Transverse colon (tissue), 4 donors: ENCODE data around the gene IL12RB1. TPM values are rescaled to one million over a fixed set of nuclear protein-coding genes. Genes with fewer than 3 reads are reported as not detected.

Experiments used
- DNase-seq: peaks from one replicate; pipeline ENCODE4 v3.0.0-alpha.2; 2019
- H3K27ac ChIP-seq, 4 donors: fragments of 200-600 bp; sonication (generic); 2 replicates each; pipeline ENCODE4 v1.5.1; 2016 to 2018; ENCODE audit warnings: inconsistent platforms in 4 of 4
- H3K27me3 ChIP-seq: fragments of 200-600 bp; sonication (generic); 2 replicates; pipeline ENCODE4 v1.5.1; 2017; ENCODE audit warnings: inconsistent platforms
- H3K36me3 ChIP-seq, 4 donors: fragments of 200-600 bp; sonication (generic); 2 replicates each; pipeline ENCODE4 v1.5.1; 2017 to 2019; ENCODE audit warnings: inconsistent platforms in 4 of 4
- H3K4me1 ChIP-seq, 4 donors: fragments of 200-600 bp; sonication (generic); 2 replicates each; pipeline ENCODE4 v1.5.1; 2017 to 2020; ENCODE audit warnings: inconsistent platforms in 4 of 4
- H3K4me3 ChIP-seq, 4 donors: fragments of 200-600 bp; sonication (generic); 1 replicate in 1 of 4; 2 replicates in 3 of 4; pipeline versions ENCODE4 v1.5.1 to v1.6.1; 2017 to 2019; ENCODE audit warnings: inconsistent platforms in 4 of 4
- H3K9me3 ChIP-seq, 2 donors: fragments of 200-600 bp; sonication (generic); 2 replicates each; pipeline ENCODE4 v1.5.1; 2017 to 2019; ENCODE audit warnings: inconsistent platforms in 2 of 2
- CTCF ChIP-seq, 5 experiments: fragments of 200-600 bp in 3 of 5; fragments of 450-650 bp in 2 of 5; sonication (generic) in 3 of 5; IDR thresholded peaks; 1 replicate in 2 of 5; 2 replicates in 3 of 5; pipeline ENCODE4 v1.5.1; 2016 to 2017; ENCODE audit warnings: antibody characterized with exemption in 5 of 5, inconsistent platforms in 3 of 5, mild to moderate bottlenecking in 2 of 5, moderate library complexity in 1 of 5
- EP300 ChIP-seq: sonication (generic); formaldehyde crosslinking; IDR thresholded peaks from one replicate; pipeline ENCODE4 v1.6.1; 2017; ENCODE audit warnings: antibody characterized with exemption, low read depth
- POLR2A ChIP-seq: fragments of 450-650 bp; IDR thresholded peaks from one replicate; pipeline ENCODE4 v1.6.1; 2016; ENCODE audit warnings: antibody characterized with exemption, mild to moderate bottlenecking, moderate library complexity
- POLR2AphosphoS5 ChIP-seq, 3 donors: sonication (generic); formaldehyde crosslinking; IDR thresholded peaks; one replicate each; pipeline ENCODE4 v1.6.1; 2016; ENCODE audit warnings: antibody characterized with exemption in 3 of 3
- WGBS, 2 donors: methylation state at CpG; one replicate each; pipeline ENCODE4 v1.1.5; 2018; ENCODE audit warnings: low coverage in 1 of 2; 5-methylcytosine and 5-hydroxymethylcytosine counted together
- in situ Hi-C, 4 donors: fragments of 200-750 bp; cut with MboI; loops; one replicate each; pipeline versions ENCODE4 v1.15.0 to v1.15.1; 2017; ENCODE audit warnings: low sequenced_read_pairs in 3 of 4, low pct_ligation_motif_present in 1 of 4, low pct_unique_long_range_greater_than_20kb in 1 of 4
- intact Hi-C: fragments of 100-400 bp; cut with DNase I; formaldehyde crosslinking; loops from one replicate; pipeline ENCODE4 v1.15.1; 2023; ENCODE audit warnings: low total_unique reads
- total RNA-seq, 4 donors: library from RNA; depleted of rRNA; stranded (reverse); fragments of >200 nt; gene quantifications; one replicate each; pipeline ENCODE4 v1.1.0, GENCODE V29; 2016

IL12RB1 gene
- 1 to 10 TPM in 1 of 4 donors, under 1 TPM in 1, not detected in 2; 0.55 to 2.1 TPM for total RNA-seq

GRCh38 chr19:18086590-18087138, at the start of gene IL12RB1:
Gene IL12RB1, minus strand, starts transcription at chr19:18086934. Its CDS starts 111 bp downstream, at chr19:18086823.
- peak in 1 of 3 donors; percentile 7 for TF ChIP-seq POLR2AphosphoS5 (IDR thresholded peaks at IDR 0.05)
- no peak for TF ChIP-seq EP300
- no peak for TF ChIP-seq POLR2A
- no peak for TF ChIP-seq CTCF (IDR thresholded peaks at IDR 0.05)
- Histone ChIP-seq H3K36me3 (no peaks in the 10 kb centered on the region), H3K4me3 (peak within 1 kb of the TSS in 3 of 4 donors; percentile 20 to 44 (median 24)), H3K9me3 (no peaks in the 10 kb centered on the region), H3K27ac (peak within 1 kb of the TSS; percentile 53 to 74 (median 66)), H3K27me3 (no peaks in the 10 kb centered on the region), H3K4me1 (peaks cover 0 to 7% (median 2%) of the 10 kb centered on the region in 4 donors)
- peak; percentile 47 for DNase-seq
- intact Hi-C loops = no loop called here
- in situ Hi-C loops = no loop called here
- WGBS, 2 donors = 35 to 65% methylated on average over 6 to 12 of the region's 12 CpGs

GRCh38 chr19:18135712-18136584, 49.2 kb upstream of the IL12RB1 start:
- TF ChIP-seq POLR2AphosphoS5 (IDR thresholded peaks at IDR 0.05) = no peak
- TF ChIP-seq CTCF (IDR thresholded peaks at IDR 0.05) = no peak
- no peak for TF ChIP-seq POLR2A
- TF ChIP-seq EP300 = peak; percentile 42
- Histone ChIP-seq H3K9me3 (no peaks in the 10 kb centered on the region), H3K27ac (peak overlapping the region; percentile 60 to 82 (median 74)), H3K4me1 (peaks cover 0 to 18% (median 11%) of the 10 kb centered on the region in 4 donors), H3K27me3 (no peaks in the 10 kb centered on the region), H3K36me3 (peaks cover 0 to 26% (median 11%) of the 10 kb centered on the region in 4 donors), H3K4me3 (no peak overlapping the region)
- WGBS, 2 donors = 66 to 80% methylated on average over 2 to 18 of the region's 18 CpGs
- DNase-seq = peak; percentile 79
- in situ Hi-C loops = no loop called here
- intact Hi-C loops = no loop called here

GRCh38 chr19:18131841-18132596, 45.3 kb upstream of the IL12RB1 start:
- Histone ChIP-seq H3K9me3 (no peaks in the 10 kb centered on the region), H3K27ac (no peak overlapping the region), H3K4me1 (peaks cover 0 to 17% (median 9%) of the 10 kb centered on the region in 4 donors), H3K4me3 (no peak overlapping the region), H3K36me3 (peaks cover 0 to 24% (median 9%) of the 10 kb centered on the region in 4 donors), H3K27me3 (no peaks in the 10 kb centered on the region)
- 85 to 89% methylated on average over 3 to 31 of the region's 31 CpGs for WGBS, 2 donors
- TF ChIP-seq POLR2AphosphoS5 (IDR thresholded peaks at IDR 0.05) (no peak), EP300 (no peak), CTCF (IDR thresholded peaks at IDR 0.05) (no peak), POLR2A (no peak)
- DNase-seq = no peak
- in situ Hi-C loops (no loop called here), intact Hi-C loops (no loop called here)
